Body of pancreas (tissue), 4 donors: ENCODE results near the gene PVALEF. TPM values are rescaled to one million over a fixed set of nuclear protein-coding genes. Genes with fewer than 3 reads are reported as not detected.

ENCODE experiments used
- ATAC-seq: fragments of 150-250 bp; one replicate; pipeline ENCODE4 v1.9.1; 2016
- DNase-seq, 4 donors: peaks; one replicate each; pipeline ENCODE4 v3.0.0-alpha.2; 2019
- H3K27ac ChIP-seq, 4 donors: fragments of 200-600 bp; sonication (generic); 1 replicate in 3 of 4; 2 replicates in 1 of 4; pipeline versions ENCODE4 v1.5.1 to v1.6.1; 2016 to 2019; ENCODE audit warnings: mild to moderate bottlenecking in 1 of 4, mixed read lengths in 1 of 4, moderate library complexity in 1 of 4
- H3K27me3 ChIP-seq, 2 donors: fragments of 200-600 bp; sonication (generic); one replicate each; pipeline ENCODE4 v1.6.0; 2016; ENCODE audit warnings: mild to moderate bottlenecking in 1 of 2
- H3K36me3 ChIP-seq, 2 donors: fragments of 200-600 bp; sonication (generic); replicated peaks in 1 of 2; 2 replicates each; pipeline ENCODE4 v1.5.1; 2016; ENCODE audit warnings: low read depth in 2 of 2; ENCODE audit not compliant: insufficient read depth in 1 of 2
- H3K4me1 ChIP-seq: fragments of 200-600 bp; sonication (generic); one replicate; pipeline ENCODE4 v1.6.0; 2016
- H3K4me3 ChIP-seq, 2 donors: fragments of 200-600 bp; sonication (generic); 1 replicate in 1 of 2; 2 replicates in 1 of 2; pipeline ENCODE4 v1.5.1; 2016 to 2019
- H3K9me3 ChIP-seq, 3 donors: fragments of 200-600 bp; sonication (generic); 1 replicate in 2 of 3; 2 replicates in 1 of 3; pipeline ENCODE4 v1.5.1; 2016
- CTCF ChIP-seq, 7 experiments: fragments of 450-650 bp in 4 of 7; fragments of 200-600 bp in 3 of 7; sonication (generic) in 3 of 7; IDR thresholded peaks; one replicate each; pipeline ENCODE4 v1.5.1; 2016 to 2019; ENCODE audit warnings: antibody characterized with exemption in 7 of 7
- POLR2A ChIP-seq, 3 donors: fragments of 450-650 bp; IDR thresholded peaks; one replicate each; pipeline ENCODE4 v1.6.1; 2016; ENCODE audit warnings: antibody characterized with exemption in 3 of 3, mild to moderate bottlenecking in 2 of 3
- WGBS, 2 donors: methylation state at CpG; one replicate each; pipeline ENCODE4 v1.1.5; 2017; 5-methylcytosine and 5-hydroxymethylcytosine counted together
- intact Hi-C: fragments of 100-400 bp; cut with DNase I; formaldehyde crosslinking; loops from one replicate; pipeline ENCODE4 v1.15.1; 2023
- total RNA-seq, 2 donors: library from RNA; depleted of rRNA; stranded (reverse); fragments of >200 nt; gene quantifications; one replicate each; pipeline ENCODE4 v1.1.0, GENCODE V29; 2016

PVALEF gene
- total RNA-seq, 2 donors from 2014 or later = not detected

- no peaks in the 10 kb centered on the region for H3K36me3 ChIP-seq
- no peak overlapping the region for H3K27ac ChIP-seq
- WGBS, 2 donors = 87 to 92% methylated on average over 3 to 25 of the region's 28 CpGs
- H3K4me3 ChIP-seq = no peak overlapping the region
- no peaks in the 10 kb centered on the region for H3K4me1 ChIP-seq
- no peaks in the 10 kb centered on the region for H3K9me3 ChIP-seq
- ATAC-seq (no peak), DNase-seq (no peak)
- no peak for TF ChIP-seq CTCF (IDR thresholded peaks at IDR 0.05)
- no peak for TF ChIP-seq POLR2A (IDR thresholded peaks at IDR 0.05)
- no peaks in the 10 kb centered on the region for H3K27me3 ChIP-seq
- intact Hi-C loops = no loop called here
Measured at GRCh38 chr17:81190591-81190990, 25.3 kb downstream of the PVALEF start.

- intact Hi-C loops = no loop called here
- Histone ChIP-seq H3K4me1 (no peaks in the 10 kb centered on the region), H3K27ac (no peak overlapping the region), H3K4me3 (no peak overlapping the region), H3K27me3 (no peaks in the 10 kb centered on the region), H3K36me3 (no peaks in the 10 kb centered on the region), H3K9me3 (no peaks in the 10 kb centered on the region)
- ATAC-seq = no peak
- TF ChIP-seq CTCF (IDR thresholded peaks at IDR 0.05) (no peak), POLR2A (IDR thresholded peaks at IDR 0.05) (no peak)
- no peak for DNase-seq
- WGBS, 2 donors = 93 to 95% methylated on average over 12 to 13 of the region's 20 CpGs
Measured at GRCh38 chr17:81191116-81191515, 25.8 kb downstream of the PVALEF start.

- Histone ChIP-seq H3K4me1 (no peaks in the 10 kb centered on the region), H3K27ac (no peak overlapping the region), H3K36me3 (no peaks in the 10 kb centered on the region), H3K27me3 (no peaks in the 10 kb centered on the region), H3K9me3 (no peaks in the 10 kb centered on the region), H3K4me3 (no peak overlapping the region)
- WGBS, 2 donors = 94% methylated on average over 14 of the region's 14 CpGs; no CpG with 5 or more reads in 1 of the 2 donors
- TF ChIP-seq CTCF (IDR thresholded peaks at IDR 0.05) (no peak), POLR2A (IDR thresholded peaks at IDR 0.05) (no peak)
- intact Hi-C loops = no loop called here
- DNase-seq (no peak), ATAC-seq (no peak)
Measured at GRCh38 chr17:81191646-81192045, 26.3 kb downstream of the PVALEF start.

- no peaks in the 10 kb centered on the region for H3K4me1 ChIP-seq
- H3K27ac ChIP-seq = no peak overlapping the region
- no peak for TF ChIP-seq CTCF (IDR thresholded peaks at IDR 0.05)
- TF ChIP-seq POLR2A (IDR thresholded peaks at IDR 0.05) = no peak
- no peak for DNase-seq
- no peaks in the 10 kb centered on the region for H3K9me3 ChIP-seq
- no peak overlapping the region for H3K4me3 ChIP-seq
- WGBS, 2 donors = 88% methylated on average over 8 to 22 of the region's 34 CpGs
- ATAC-seq = no peak
- H3K27me3 ChIP-seq = no peaks in the 10 kb centered on the region
- intact Hi-C loops = no loop called here
- H3K36me3 ChIP-seq = no peaks in the 10 kb centered on the region
Measured at GRCh38 chr17:81192386-81193050, 27.2 kb downstream of the PVALEF start.

- DNase-seq (no peak), ATAC-seq (no peak)
- no peaks in the 10 kb centered on the region for H3K36me3 ChIP-seq
- no peak overlapping the region for H3K4me3 ChIP-seq
- TF ChIP-seq POLR2A (IDR thresholded peaks at IDR 0.05) = no peak
- no peak overlapping the region for H3K27ac ChIP-seq
- H3K27me3 ChIP-seq = no peaks in the 10 kb centered on the region
- 93 to 100% methylated on average over 2 to 17 of the region's 17 CpGs for WGBS, 2 donors
- intact Hi-C loops = no loop called here
- no peaks in the 10 kb centered on the region for H3K9me3 ChIP-seq
- no peaks in the 10 kb centered on the region for H3K4me1 ChIP-seq
Measured at GRCh38 chr17:81193051-81193410, 27.7 kb downstream of the PVALEF start.
